K562 (cell line): ENCODE results near the gene ZNF865. TPM values are rescaled to one million over a fixed set of nuclear protein-coding genes. Genes with fewer than 3 reads are reported as not detected.

Experiments used
- ARNT ChIP-seq, 2 experiments: fragments of 450-650 bp; IDR thresholded peaks; 2 replicates each; pipeline ENCODE4 v1.6.1; 2016; ENCODE audit warnings: mild to moderate bottlenecking in 1 of 2
- BCOR ChIP-seq: fragments of 450-650 bp; IDR thresholded peaks from 2 replicates; pipeline ENCODE4 v1.6.1; 2016
- ELF4 ChIP-seq: fragments of 450-650 bp; formaldehyde crosslinking; IDR thresholded peaks from 2 replicates; pipeline ENCODE4 v1.4.0; 2022; ENCODE audit warnings: missing genetic modification characterization
- KDM1A ChIP-seq, 2 experiments: fragments of 450-650 bp; IDR thresholded peaks; 2 replicates each; pipeline ENCODE4 v1.6.1; 2016; ENCODE audit warnings: mild to moderate bottlenecking in 2 of 2
- POLR2A ChIP-seq: fragments of 450-650 bp; conservative IDR thresholded peaks from 2 replicates; pipeline ENCODE4 v1.6.1; 2016
- PPARD ChIP-seq: fragments of 250-450 bp; sonication (Bioruptor Pico); IDR thresholded peaks from 2 replicates; pipeline ENCODE4 v1.8.0; 2022; ENCODE audit warnings: inconsistent platforms, mild to moderate bottlenecking, moderate library complexity
- TBP ChIP-seq: optimal IDR thresholded peaks from 2 replicates; pipeline ENCODE3; 2011; ENCODE audit warnings: low read depth, low read length, improper control_type of control experiment
- ZFX ChIP-seq: sonication (generic); formaldehyde crosslinking; IDR thresholded peaks from 2 replicates; pipeline ENCODE4 v1.8.0; 2022; ENCODE audit warnings: mild to moderate bottlenecking, missing genetic modification reagents, moderate library complexity
- ZNF830 ChIP-seq: fragments of 250-450 bp; sonication (Bioruptor Pico); IDR thresholded peaks from 2 replicates; pipeline ENCODE4 v1.5.0; 2021; ENCODE audit warnings: mild to moderate bottlenecking
- polyA plus RNA-seq, 8 experiments: library from polyadenylated mRNA; depleted of rRNA in 4 of 8; stranded (reverse) in 5 of 8; unstranded in 3 of 8; fragments of >200 nt; fragmentation: Nextera tagmentation in 2 of 8; fragmentation: Illumina TruSeq in 1 of 8; extraction: Ambion mirVana in 2 of 8; extraction: Trizol in 1 of 8; gene quantifications; 2 replicates each; pipeline versions ENCODE4 v1.2.1 to v1.2.3, GENCODE V29; 2011 to 2014; ENCODE audit warnings: inconsistent platforms in 1 of 8, missing spikeins in 1 of 8
- total RNA-seq, 7 experiments: library from RNA; depleted of rRNA in 6 of 7; stranded (reverse); fragments of >200 nt in 6 of 7; fragmentation: Illumina TruSeq in 2 of 7; extraction: Trizol in 2 of 7; gene quantifications; 2 replicates each; pipeline versions ENCODE4 v1.2.1 to v1.2.3, GENCODE V29; 2011 to 2021; ENCODE audit warnings: low replicate concordance in 1 of 7
- TF ChIP-seq, protein P1 (sequence below), 2 experiments: IDR thresholded peaks; 2 replicates each; pipeline ENCODE4 v1.6.1; 2012; ENCODE audit warnings: improper control_type of control experiment in 2 of 2, low read depth in 2 of 2, low read length in 2 of 2, borderline replicate concordance in 1 of 2
- TF ChIP-seq, protein P2 (sequence below): sonication (generic); formaldehyde crosslinking; IDR thresholded peaks from 2 replicates; pipeline ENCODE4 v1.8.0; 2022; ENCODE audit warnings: mild to moderate bottlenecking, missing genetic modification reagents, borderline replicate concordance
- TF ChIP-seq, protein P3 (sequence below): fragments of 250-450 bp; sonication (Bioruptor Pico); IDR thresholded peaks from 2 replicates; pipeline ENCODE4 v1.8.0; 2022; ENCODE audit warnings: inconsistent platforms, mild to moderate bottlenecking, moderate library complexity, borderline replicate concordance
- TF ChIP-seq, protein P4 (sequence below): fragments of 250-450 bp; sonication (Bioruptor Pico); IDR thresholded peaks from 2 replicates; pipeline ENCODE4 v1.4.0; 2020
- TF ChIP-seq, protein P5 (sequence below): sonication (generic); formaldehyde crosslinking; IDR thresholded peaks from 2 replicates; pipeline ENCODE4 v1.8.0; 2022; ENCODE audit warnings: missing genetic modification reagents, mild to moderate bottlenecking, borderline replicate concordance
- TF ChIP-seq, protein P6 (sequence below): sonication (generic); formaldehyde crosslinking; IDR thresholded peaks from 2 replicates; pipeline ENCODE4 v1.8.1; 2023; ENCODE audit warnings: mild to moderate bottlenecking, missing genetic modification reagents

ZNF865 gene
- total and polyA plus RNA-seq, 9 of the 15 experiments (the other 6 are each of a cell fraction or from before 2014, with no cell fraction given): 0.40 to 18.8 (median 1.6) TPM; not detected in 2

DNA sequence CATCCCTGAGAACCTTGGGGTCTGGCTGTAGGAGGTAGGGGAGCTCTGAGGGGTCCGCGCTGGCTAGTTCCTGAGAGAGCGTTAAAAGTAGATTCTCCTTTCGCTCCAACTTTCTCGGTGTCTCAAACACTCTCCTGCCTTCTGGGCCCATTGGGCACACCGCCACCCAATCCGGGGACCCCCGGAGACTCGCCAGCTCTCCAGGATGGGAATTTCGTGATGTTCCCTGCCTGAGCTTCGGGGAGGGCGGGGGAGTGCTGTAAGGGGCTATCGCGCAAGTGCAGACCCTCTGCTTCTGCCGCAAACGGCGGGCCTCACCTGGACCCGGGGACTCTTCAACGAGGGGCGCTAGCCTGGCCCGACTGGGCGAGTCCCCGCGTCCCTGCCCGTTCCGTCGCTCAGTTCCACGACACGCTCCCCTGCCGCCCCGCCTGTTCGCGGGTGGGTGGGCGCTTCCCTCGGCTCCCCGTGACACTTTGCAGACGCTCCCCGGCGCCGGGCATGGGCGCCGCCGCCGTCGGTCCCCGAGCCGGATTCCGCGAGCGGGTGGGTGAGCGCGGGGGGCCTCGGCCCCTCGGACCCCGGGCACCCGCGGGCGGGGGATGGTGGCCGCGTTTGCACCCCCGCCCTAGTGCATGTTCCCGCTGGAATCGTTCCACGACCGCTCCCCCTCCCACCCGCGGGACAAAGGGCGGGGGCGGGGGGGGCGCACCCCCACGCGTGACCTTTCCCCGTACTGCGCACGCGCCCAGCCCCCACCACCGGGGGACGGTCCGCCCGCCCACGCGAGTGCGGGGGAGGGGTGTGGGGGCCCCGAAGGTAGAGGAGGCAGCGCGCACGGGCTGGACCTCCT is 42.5 kb downstream of the ZNF865 start, which contains the start of gene CCDC106 (continued):
- TF ChIP-seq, protein P1, sequence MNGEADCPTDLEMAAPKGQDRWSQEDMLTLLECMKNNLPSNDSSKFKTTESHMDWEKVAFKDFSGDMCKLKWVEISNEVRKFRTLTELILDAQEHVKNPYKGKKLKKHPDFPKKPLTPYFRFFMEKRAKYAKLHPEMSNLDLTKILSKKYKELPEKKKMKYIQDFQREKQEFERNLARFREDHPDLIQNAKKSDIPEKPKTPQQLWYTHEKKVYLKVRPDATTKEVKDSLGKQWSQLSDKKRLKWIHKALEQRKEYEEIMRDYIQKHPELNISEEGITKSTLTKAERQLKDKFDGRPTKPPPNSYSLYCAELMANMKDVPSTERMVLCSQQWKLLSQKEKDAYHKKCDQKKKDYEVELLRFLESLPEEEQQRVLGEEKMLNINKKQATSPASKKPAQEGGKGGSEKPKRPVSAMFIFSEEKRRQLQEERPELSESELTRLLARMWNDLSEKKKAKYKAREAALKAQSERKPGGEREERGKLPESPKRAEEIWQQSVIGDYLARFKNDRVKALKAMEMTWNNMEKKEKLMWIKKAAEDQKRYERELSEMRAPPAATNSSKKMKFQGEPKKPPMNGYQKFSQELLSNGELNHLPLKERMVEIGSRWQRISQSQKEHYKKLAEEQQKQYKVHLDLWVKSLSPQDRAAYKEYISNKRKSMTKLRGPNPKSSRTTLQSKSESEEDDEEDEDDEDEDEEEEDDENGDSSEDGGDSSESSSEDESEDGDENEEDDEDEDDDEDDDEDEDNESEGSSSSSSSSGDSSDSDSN (IDR thresholded peaks at IDR 0.05; ENCODE audit: borderline replicate concordance in 1 of 2, low read depth in 2 of 2, low read length in 2 of 2): no peak
- TF ChIP-seq KDM1A (IDR thresholded peaks at IDR 0.05) (no peak), ZFX (CRISPR knock-in tag) (no peak), POLR2A (no peak), ZNF830 (CRISPR knock-in tag) (no peak), BCOR (no peak), PPARD (no peak), ARNT (IDR thresholded peaks at IDR 0.05) (no peak), TBP (no peak), ELF4 (CRISPR knock-in tag) (no peak)
- TF ChIP-seq, protein P2, sequence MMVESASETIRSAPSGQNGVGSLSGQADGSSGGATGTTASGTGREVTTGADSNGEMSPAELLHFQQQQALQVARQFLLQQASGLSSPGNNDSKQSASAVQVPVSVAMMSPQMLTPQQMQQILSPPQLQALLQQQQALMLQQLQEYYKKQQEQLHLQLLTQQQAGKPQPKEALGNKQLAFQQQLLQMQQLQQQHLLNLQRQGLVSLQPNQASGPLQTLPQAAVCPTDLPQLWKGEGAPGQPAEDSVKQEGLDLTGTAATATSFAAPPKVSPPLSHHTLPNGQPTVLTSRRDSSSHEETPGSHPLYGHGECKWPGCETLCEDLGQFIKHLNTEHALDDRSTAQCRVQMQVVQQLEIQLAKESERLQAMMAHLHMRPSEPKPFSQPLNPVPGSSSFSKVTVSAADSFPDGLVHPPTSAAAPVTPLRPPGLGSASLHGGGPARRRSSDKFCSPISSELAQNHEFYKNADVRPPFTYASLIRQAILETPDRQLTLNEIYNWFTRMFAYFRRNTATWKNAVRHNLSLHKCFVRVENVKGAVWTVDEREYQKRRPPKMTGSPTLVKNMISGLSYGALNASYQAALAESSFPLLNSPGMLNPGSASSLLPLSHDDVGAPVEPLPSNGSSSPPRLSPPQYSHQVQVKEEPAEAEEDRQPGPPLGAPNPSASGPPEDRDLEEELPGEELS (CRISPR knock-in tag): no peak
- TF ChIP-seq, protein P3, sequence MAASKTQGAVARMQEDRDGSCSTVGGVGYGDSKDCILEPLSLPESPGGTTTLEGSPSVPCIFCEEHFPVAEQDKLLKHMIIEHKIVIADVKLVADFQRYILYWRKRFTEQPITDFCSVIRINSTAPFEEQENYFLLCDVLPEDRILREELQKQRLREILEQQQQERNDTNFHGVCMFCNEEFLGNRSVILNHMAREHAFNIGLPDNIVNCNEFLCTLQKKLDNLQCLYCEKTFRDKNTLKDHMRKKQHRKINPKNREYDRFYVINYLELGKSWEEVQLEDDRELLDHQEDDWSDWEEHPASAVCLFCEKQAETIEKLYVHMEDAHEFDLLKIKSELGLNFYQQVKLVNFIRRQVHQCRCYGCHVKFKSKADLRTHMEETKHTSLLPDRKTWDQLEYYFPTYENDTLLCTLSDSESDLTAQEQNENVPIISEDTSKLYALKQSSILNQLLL (CRISPR knock-in tag): no peak
- TF ChIP-seq, protein P4, sequence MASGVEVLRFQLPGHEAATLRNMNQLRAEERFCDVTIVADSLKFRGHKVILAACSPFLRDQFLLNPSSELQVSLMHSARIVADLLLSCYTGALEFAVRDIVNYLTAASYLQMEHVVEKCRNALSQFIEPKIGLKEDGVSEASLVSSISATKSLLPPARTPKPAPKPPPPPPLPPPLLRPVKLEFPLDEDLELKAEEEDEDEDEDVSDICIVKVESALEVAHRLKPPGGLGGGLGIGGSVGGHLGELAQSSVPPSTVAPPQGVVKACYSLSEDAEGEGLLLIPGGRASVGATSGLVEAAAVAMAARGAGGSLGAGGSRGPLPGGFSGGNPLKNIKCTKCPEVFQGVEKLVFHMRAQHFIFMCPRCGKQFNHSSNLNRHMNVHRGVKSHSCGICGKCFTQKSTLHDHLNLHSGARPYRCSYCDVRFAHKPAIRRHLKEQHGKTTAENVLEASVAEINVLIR: no peak
- TF ChIP-seq, protein P5, sequence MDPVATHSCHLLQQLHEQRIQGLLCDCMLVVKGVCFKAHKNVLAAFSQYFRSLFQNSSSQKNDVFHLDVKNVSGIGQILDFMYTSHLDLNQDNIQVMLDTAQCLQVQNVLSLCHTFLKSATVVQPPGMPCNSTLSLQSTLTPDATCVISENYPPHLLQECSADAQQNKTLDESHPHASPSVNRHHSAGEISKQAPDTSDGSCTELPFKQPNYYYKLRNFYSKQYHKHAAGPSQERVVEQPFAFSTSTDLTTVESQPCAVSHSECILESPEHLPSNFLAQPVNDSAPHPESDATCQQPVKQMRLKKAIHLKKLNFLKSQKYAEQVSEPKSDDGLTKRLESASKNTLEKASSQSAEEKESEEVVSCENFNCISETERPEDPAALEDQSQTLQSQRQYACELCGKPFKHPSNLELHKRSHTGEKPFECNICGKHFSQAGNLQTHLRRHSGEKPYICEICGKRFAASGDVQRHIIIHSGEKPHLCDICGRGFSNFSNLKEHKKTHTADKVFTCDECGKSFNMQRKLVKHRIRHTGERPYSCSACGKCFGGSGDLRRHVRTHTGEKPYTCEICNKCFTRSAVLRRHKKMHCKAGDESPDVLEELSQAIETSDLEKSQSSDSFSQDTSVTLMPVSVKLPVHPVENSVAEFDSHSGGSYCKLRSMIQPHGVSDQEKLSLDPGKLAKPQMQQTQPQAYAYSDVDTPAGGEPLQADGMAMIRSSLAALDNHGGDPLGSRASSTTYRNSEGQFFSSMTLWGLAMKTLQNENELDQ (CRISPR knock-in tag): no peak
- TF ChIP-seq, protein P6, sequence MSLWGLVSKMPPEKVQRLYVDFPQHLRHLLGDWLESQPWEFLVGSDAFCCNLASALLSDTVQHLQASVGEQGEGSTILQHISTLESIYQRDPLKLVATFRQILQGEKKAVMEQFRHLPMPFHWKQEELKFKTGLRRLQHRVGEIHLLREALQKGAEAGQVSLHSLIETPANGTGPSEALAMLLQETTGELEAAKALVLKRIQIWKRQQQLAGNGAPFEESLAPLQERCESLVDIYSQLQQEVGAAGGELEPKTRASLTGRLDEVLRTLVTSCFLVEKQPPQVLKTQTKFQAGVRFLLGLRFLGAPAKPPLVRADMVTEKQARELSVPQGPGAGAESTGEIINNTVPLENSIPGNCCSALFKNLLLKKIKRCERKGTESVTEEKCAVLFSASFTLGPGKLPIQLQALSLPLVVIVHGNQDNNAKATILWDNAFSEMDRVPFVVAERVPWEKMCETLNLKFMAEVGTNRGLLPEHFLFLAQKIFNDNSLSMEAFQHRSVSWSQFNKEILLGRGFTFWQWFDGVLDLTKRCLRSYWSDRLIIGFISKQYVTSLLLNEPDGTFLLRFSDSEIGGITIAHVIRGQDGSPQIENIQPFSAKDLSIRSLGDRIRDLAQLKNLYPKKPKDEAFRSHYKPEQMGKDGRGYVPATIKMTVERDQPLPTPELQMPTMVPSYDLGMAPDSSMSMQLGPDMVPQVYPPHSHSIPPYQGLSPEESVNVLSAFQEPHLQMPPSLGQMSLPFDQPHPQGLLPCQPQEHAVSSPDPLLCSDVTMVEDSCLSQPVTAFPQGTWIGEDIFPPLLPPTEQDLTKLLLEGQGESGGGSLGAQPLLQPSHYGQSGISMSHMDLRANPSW (CRISPR knock-in tag): 0 out of 2 replicates have a peak, but pooled peaks have one; percentile 47
